ENCODE data around the gene SEC62. TPM values are rescaled to one million over a fixed set of nuclear protein-coding genes. Genes with fewer than 3 reads are reported as not detected.

SEC62 gene
- total and polyA plus RNA-seq, 2 of the 4 experiments (the other 2 are of a cell fraction) = 33.2 to 36.6 TPM

DNA sequence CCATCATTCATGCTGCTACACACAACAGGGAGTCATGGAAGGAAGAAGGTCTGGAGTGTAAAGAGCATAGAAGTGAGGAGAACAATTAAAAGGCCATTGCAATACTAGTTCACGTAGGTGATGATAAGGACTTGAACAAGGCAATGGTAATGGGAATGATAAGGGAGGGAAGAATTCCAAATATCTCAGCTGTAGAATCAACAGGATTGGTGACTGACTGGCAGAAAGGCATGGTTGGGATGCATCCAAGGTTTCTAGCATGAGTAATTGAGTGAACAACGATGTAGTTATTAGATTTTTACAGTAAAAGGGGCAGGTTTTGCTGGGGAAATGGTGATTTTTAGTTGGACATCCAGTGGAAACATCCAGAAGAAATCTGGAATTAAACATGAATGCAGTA is 2.4 kb upstream of the SEC62 start:
- no peak overlapping the region for H4K8ac ChIP-seq (ENCODE audit: low read depth in 2 of 2, low read length in 2 of 2)
- H3K9ac ChIP-seq (ENCODE audit: low read depth, low read length) = no peak overlapping the region
- no peak overlapping the region for H2AK9ac ChIP-seq (replicated peaks; ENCODE audit: low read depth, low read length, poor library complexity)
- peaks cover 2% of the 10 kb centered on the region; the same call in 1 of the 2 replicates for H3K4me1 ChIP-seq (ENCODE audit: control insufficient read depth, insufficient read depth, low read length)
- TF ChIP-seq CEBPB (IDR thresholded peaks at IDR 0.05; ENCODE audit: low read depth, low read length) (no peak), MAZ (IDR thresholded peaks at IDR 0.05; ENCODE audit: borderline replicate concordance, low read depth, low read length) (no peak), CTCF (conservative IDR thresholded peaks at IDR 0.05; ENCODE audit: low read depth, low read length) (no peak), BHLHE40 (IDR thresholded peaks at IDR 0.05; ENCODE audit: low read depth, low read length) (no peak), FOS (IDR thresholded peaks at IDR 0.05; ENCODE audit: low read depth, low read length) (no peak), CHD1 (IDR thresholded peaks at IDR 0.05; ENCODE audit: low read depth, low read length) (no peak), POLR2A (IDR thresholded peaks at IDR 0.05; ENCODE audit: low read depth, low read length) (no peak), RCOR1 (IDR thresholded peaks at IDR 0.05; ENCODE audit: insufficient replicate concordance, low read length) (no peak), RFX5 (IDR thresholded peaks at IDR 0.05; ENCODE audit: low read depth, low read length) (no peak), RAD21 (IDR thresholded peaks at IDR 0.05; ENCODE audit: low read length) (no peak), ELK1 (IDR thresholded peaks at IDR 0.05; ENCODE audit: borderline replicate concordance, low read depth, low read length) (no peak), MAFK (IDR thresholded peaks at IDR 0.05; ENCODE audit: low read depth, low read length) (no peak), MXI1 (IDR thresholded peaks at IDR 0.05; ENCODE audit: borderline replicate concordance, low read depth, low read length) (no peak), SMC3 (IDR thresholded peaks at IDR 0.05; ENCODE audit: low read depth, low read length) (no peak), NFE2L2 (IDR thresholded peaks at IDR 0.05; ENCODE audit: low read depth, low read length) (no peak)
- TF ChIP-seq, protein P1, sequence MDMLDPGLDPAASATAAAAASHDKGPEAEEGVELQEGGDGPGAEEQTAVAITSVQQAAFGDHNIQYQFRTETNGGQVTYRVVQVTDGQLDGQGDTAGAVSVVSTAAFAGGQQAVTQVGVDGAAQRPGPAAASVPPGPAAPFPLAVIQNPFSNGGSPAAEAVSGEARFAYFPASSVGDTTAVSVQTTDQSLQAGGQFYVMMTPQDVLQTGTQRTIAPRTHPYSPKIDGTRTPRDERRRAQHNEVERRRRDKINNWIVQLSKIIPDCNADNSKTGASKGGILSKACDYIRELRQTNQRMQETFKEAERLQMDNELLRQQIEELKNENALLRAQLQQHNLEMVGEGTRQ (IDR thresholded peaks at IDR 0.05; ENCODE audit: low read depth, low read length) = no peak
- no peaks in the 10 kb centered on the region for H3K9me3 ChIP-seq (ENCODE audit: control insufficient read depth, insufficient read depth, low read length)
- no peak overlapping the region for H3K4me3 ChIP-seq (ENCODE audit: insufficient read depth, low read depth, low read length)
- no peak for ATAC-seq (ENCODE audit: low read depth)
- H3K9me1 ChIP-seq (ENCODE audit: insufficient read depth, low read length) = no peaks in the 10 kb centered on the region
- H4K5ac ChIP-seq (ENCODE audit: low read depth, low read length) = no peak overlapping the region
- no peak overlapping the region for H2AFZ ChIP-seq (replicated peaks; ENCODE audit: low read length, poor library complexity)
- dilution Hi-C loops (cut with HindIII; ENCODE audit: low sequenced_read_pairs, unreplicated experiment) = no loop called here
- no peak overlapping the region for H3K4ac ChIP-seq (ENCODE audit: low read depth, low read length)
- peaks cover 0 to 15% of the 10 kb centered on the region in 2 experiments; a peak in 2 of 4 replicates for H3K79me1 ChIP-seq (ENCODE audit: low read depth in 1 of 2, low read length in 2 of 2)
- no peak overlapping the region for H2BK15ac ChIP-seq (ENCODE audit: low read depth, low read length)
- peaks cover 14% of the 10 kb centered on the region for H3K27me3 ChIP-seq (ENCODE audit: control insufficient read depth, insufficient read depth, low read length)
- no peak overlapping the region for H2BK120ac ChIP-seq (ENCODE audit: low read depth, low read length)
- intact Hi-C loops (cut with micrococcal nuclease) = no loop called here
- H2BK20ac ChIP-seq (ENCODE audit: low read depth, low read length) = no peak overlapping the region
- no peak overlapping the region for H2AK5ac ChIP-seq (ENCODE audit: low read depth, low read length)
- DNase-seq = peak; percentile 56
- no peak overlapping the region for H3K56ac ChIP-seq (ENCODE audit: extremely low read depth, insufficient read depth, low read length)
- peaks cover 13% of the 10 kb centered on the region for H4K20me1 ChIP-seq (ENCODE audit: insufficient read depth, low read length)
- H2BK5ac ChIP-seq (ENCODE audit: low read depth, low read length, poor library complexity, severe bottlenecking) = no peak overlapping the region
- BruUV-seq (replicated peaks) = no TSS peak
- no peaks in the 10 kb centered on the region for H3K36me3 ChIP-seq (ENCODE audit: control insufficient read depth, insufficient read depth, low read length)
- no peak overlapping the region for H4K91ac ChIP-seq (ENCODE audit: insufficient read depth, low read depth, low read length)
- H3K14ac ChIP-seq (replicated peaks; ENCODE audit: low read depth, low read length) = no peak overlapping the region
- H3K23ac ChIP-seq (ENCODE audit: low read depth, low read length) = no peak overlapping the region
- POLR2A ChIA-PET (ENCODE audit: unreplicated experiment) = no interaction called here
- 34% methylated on average over 2 of the region's 2 CpGs; no CpG with 5 or more reads in 1 of the 2 experiments for WGBS, 2 experiments (ENCODE audit: extremely low coverage in 2 of 2, insufficient read length in 1 of 2)
- CTCF ChIA-PET = interaction anchor here (0.5 kb wide), 1 partner anchor 12 kb away, joined by 3 read pairs; no protein-coding TSS in a partner anchor
- H3K18ac ChIP-seq (ENCODE audit: low read depth, low read length) = no peak overlapping the region
- H3K27ac ChIP-seq (ENCODE audit: insufficient read depth, low read length) = no peak overlapping the region
- in situ Hi-C loops (cut with MboI; ENCODE audit: low sequenced_read_pairs) = no loop called here
- no peak overlapping the region; the same call in 1 of the 2 replicates for H3K4me2 ChIP-seq (ENCODE audit: low read depth, low read length)
